ENCODE data around the gene TTC21A.

TTC21A gene

DNA sequence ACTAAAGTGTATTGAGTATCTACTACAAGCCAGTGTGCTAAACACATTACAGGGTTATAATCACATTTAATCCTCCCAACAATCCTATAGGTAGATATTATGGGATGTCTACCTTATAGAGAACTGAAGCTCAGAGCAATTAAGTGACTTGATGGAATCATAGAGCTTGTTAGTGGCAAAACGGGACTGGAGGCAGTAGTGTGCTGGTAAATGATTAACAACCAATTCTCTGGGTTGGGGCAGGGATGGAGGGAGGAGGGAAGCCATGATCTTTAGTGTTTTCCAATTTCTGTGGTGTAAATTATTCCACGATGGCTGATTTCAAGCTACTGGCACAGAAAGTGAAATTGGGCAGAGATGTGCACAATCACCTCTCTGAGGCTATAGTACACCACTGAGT is 64.4 kb downstream of the TTC21A start:
- DNase-seq (ENCODE audit: low read depth) = no peak
- TF ChIP-seq MYC (IDR thresholded peaks at IDR 0.05; ENCODE audit: low read depth, low read length) = no peak
- TF ChIP-seq, protein P1, sequence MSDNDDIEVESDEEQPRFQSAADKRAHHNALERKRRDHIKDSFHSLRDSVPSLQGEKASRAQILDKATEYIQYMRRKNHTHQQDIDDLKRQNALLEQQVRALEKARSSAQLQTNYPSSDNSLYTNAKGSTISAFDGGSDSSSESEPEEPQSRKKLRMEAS (IDR thresholded peaks at IDR 0.05; ENCODE audit: low read depth, low read length) = no peak
- no peak for TF ChIP-seq POLR2A (IDR thresholded peaks at IDR 0.05; ENCODE audit: extremely low read depth, insufficient read length)
- TF ChIP-seq, protein P2, sequence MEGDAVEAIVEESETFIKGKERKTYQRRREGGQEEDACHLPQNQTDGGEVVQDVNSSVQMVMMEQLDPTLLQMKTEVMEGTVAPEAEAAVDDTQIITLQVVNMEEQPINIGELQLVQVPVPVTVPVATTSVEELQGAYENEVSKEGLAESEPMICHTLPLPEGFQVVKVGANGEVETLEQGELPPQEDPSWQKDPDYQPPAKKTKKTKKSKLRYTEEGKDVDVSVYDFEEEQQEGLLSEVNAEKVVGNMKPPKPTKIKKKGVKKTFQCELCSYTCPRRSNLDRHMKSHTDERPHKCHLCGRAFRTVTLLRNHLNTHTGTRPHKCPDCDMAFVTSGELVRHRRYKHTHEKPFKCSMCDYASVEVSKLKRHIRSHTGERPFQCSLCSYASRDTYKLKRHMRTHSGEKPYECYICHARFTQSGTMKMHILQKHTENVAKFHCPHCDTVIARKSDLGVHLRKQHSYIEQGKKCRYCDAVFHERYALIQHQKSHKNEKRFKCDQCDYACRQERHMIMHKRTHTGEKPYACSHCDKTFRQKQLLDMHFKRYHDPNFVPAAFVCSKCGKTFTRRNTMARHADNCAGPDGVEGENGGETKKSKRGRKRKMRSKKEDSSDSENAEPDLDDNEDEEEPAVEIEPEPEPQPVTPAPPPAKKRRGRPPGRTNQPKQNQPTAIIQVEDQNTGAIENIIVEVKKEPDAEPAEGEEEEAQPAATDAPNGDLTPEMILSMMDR (IDR thresholded peaks at IDR 0.05; ENCODE audit: low read depth, low read length) = no peak
- no peak overlapping the region for H3K4me3 ChIP-seq (ENCODE audit: low read depth, low read length)

DNA sequence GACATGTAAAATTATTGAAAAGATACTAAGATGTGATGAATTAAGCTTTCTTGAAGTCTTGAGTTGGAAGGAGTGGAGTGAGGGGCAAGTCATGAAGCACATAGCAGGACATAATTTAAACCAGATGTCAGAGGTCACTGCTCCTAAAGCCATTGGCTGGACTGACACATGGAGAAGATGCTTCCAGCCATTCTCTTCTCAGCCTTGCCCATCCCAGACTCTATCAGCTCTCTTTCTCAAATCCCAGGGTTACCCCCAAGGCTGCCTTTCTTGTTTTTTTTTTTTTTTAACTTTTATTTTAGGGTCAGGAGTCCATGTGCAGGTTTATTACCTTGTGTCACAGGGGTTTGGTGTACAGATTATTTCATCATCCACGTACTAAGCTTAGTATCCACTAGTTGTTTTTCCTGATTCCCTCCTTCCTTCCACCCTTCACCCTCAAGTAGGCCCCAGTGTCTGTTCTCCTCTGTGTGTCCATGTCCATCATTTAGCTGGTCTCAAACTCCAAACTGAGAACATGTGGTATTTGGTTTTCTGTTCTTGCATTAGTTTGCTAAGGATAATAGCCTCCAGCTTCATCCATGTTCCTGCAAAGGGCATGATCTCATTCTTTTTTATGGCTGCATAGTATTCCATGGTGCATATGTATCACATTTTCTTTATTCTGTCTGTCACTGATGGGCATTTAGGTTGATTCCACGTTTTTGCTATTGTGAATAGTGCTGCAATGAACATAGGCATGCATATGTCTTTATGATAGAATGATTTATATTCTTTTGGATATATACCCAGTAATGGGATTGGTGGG is 66.0 kb downstream of the TTC21A start:
- TF ChIP-seq, protein P2 (IDR thresholded peaks at IDR 0.05; ENCODE audit: low read depth, low read length) = no peak
- TF ChIP-seq, protein P1 (IDR thresholded peaks at IDR 0.05; ENCODE audit: low read depth, low read length) = no peak
- no peak for TF ChIP-seq MYC (IDR thresholded peaks at IDR 0.05; ENCODE audit: low read depth, low read length)
- TF ChIP-seq POLR2A (IDR thresholded peaks at IDR 0.05; ENCODE audit: extremely low read depth, insufficient read length) = no peak
- no peak for DNase-seq (ENCODE audit: low read depth)
- no peak overlapping the region for H3K4me3 ChIP-seq (ENCODE audit: low read depth, low read length)

DNA sequence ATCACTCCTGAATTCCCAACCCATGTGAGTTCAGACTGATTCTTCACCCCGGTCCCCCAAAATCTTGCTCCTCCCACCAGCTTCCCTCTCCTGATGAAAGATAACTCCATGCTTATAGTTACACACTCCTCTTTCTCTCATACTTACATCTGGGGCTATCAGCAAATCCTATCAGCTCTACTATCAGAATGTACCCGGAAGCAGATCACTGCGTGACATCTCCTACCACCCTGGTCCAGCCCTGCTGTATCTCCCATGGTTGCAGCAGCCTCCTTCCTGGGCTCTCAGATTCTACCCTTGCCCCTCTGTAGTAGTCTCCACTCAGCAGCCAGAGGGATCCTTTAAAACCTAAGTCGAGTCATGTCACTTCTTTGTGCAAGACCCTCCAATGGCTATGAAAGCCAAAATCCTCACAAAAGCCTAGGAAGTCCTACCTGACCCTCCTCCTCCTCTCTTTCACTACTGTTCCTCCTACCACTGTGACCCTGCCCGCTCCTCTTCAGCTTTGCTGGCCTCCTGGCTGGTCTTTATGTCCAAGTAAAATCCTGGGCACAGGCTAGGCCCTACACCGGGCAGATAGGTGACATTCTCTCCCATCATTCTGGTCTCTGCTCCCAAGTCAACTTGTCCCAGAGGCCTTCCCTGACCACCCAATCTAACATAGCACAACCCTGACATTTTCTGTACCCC is 68.7 kb downstream of the TTC21A start:
- no peak overlapping the region for H3K4me3 ChIP-seq (ENCODE audit: low read depth, low read length)
- TF ChIP-seq, protein P1 (IDR thresholded peaks at IDR 0.05; ENCODE audit: low read depth, low read length) = no peak
- TF ChIP-seq POLR2A (IDR thresholded peaks at IDR 0.05; ENCODE audit: extremely low read depth, insufficient read length) (no peak), MYC (IDR thresholded peaks at IDR 0.05; ENCODE audit: low read depth, low read length) (no peak)
- TF ChIP-seq, protein P2 (IDR thresholded peaks at IDR 0.05; ENCODE audit: low read depth, low read length) = no peak
- no peak for DNase-seq (ENCODE audit: low read depth)

DNA sequence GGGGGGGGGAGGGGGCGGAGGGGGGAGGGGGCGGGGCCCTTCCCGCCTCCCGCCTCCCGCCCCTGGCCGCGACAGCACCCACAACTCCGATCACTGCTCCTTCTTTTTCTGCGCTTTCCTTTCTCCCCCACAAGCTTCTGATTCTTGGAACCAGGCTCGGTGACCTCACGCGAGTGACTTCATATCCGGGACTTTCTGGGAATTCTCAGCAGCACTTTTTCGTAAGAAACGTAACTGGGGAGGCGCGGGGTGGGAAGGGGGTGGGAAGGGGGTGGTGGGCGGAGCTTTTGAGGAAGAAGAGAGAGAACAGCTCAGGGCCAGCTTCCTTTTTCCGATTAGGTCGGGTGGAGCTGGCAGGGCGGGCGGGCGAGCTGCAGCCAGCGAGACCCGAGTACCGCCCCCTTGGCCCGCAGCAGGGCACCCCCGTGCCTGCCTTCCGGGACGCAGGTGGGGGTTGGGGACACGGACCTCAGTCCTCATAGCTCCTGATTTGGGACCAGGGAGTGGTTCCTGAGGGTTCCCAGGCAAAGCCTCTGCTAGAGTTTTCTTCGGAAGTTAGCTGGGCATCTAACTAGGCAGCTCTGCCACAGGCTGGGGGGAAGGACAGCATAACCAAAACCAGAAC is 70.3 kb downstream of the TTC21A start:
- peak; percentile 78 for DNase-seq (ENCODE audit: low read depth)
- peak overlapping the region; percentile 57 for H3K4me3 ChIP-seq (ENCODE audit: low read depth, low read length)
- TF ChIP-seq, protein P2 (IDR thresholded peaks at IDR 0.05; ENCODE audit: low read depth, low read length) = no peak
- TF ChIP-seq MYC (IDR thresholded peaks at IDR 0.05; ENCODE audit: low read depth, low read length) (no peak), POLR2A (IDR thresholded peaks at IDR 0.05; ENCODE audit: extremely low read depth, insufficient read length) (no peak)
- TF ChIP-seq, protein P1 (IDR thresholded peaks at IDR 0.05; ENCODE audit: low read depth, low read length) = 0 out of 2 replicates have a peak, but pooled peaks have one; percentile 9

DNA sequence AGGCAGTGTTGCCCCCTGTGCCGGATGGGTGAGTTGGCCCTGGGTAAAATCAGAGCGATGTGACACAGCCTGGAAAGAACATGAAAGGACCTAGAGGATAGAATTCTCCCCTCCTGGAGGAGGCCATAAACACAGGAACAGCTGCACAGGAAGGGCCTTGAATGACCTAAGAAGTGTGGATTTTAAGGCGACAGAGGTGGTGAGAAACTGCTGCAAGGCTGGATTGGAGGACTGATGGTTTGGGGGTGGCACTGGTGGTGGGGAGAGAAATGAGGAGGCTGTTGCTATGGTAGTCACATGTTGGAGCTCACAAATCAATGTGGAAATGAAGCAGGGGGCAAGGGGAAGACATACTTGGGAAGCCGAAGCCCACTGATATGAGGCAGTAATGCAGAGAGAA is 71.1 kb downstream of the TTC21A start:
- TF ChIP-seq MYC (IDR thresholded peaks at IDR 0.05; ENCODE audit: low read depth, low read length) = no peak
- H3K4me3 ChIP-seq (ENCODE audit: low read depth, low read length) = peak overlapping the region; percentile 56
- no peak for DNase-seq (ENCODE audit: low read depth)

DNA sequence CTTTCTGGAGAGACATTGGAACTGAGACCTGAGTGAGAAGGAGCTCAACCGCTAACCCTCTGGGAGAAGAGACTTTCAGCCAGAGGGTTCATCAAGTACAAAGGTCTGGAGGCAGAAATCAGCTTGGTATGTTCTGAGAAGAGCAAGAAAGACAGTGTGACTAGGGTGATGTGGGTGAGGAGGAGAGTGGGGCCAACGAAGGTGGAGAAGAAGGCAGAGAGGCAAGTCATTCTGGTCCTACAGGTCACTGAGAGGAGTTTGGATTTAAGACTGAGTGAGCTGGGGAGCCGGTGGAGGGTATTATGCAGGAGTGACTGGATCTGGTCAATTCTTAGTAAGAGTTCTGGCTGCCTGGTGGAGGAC is 72.7 kb downstream of the TTC21A start:
- peak overlapping the region; percentile 40 for H3K4me3 ChIP-seq (ENCODE audit: low read depth, low read length)
- DNase-seq (ENCODE audit: low read depth) = no peak
- TF ChIP-seq, protein P1 (IDR thresholded peaks at IDR 0.05; ENCODE audit: low read depth, low read length) = no peak
- no peak for TF ChIP-seq POLR2A (IDR thresholded peaks at IDR 0.05; ENCODE audit: extremely low read depth, insufficient read length)
- no peak for TF ChIP-seq MYC (IDR thresholded peaks at IDR 0.05; ENCODE audit: low read depth, low read length)
- TF ChIP-seq, protein P2 (IDR thresholded peaks at IDR 0.05; ENCODE audit: low read depth, low read length) = no peak
